IMR-90 (cell line): ENCODE data around the gene MYCBPAP. TPM values are rescaled to one million over a fixed set of nuclear protein-coding genes. Genes with fewer than 3 reads are reported as not detected.
A peak's percentile ranks its signal among the peaks of the same experiment; 100 is the strongest.

Experiments used
- ATAC-seq: fragments of 200-7000 bp; cut with Tn5 transposase; 2 replicates; pipeline ENCODE4 v1.9.1; 2020; ENCODE audit warnings: low read depth, mild to moderate bottlenecking, moderate library complexity
- BruUV-seq: library from RNA; stranded (reverse); fragments of 400-500 nt; replicated peaks from 2 replicates; lab custom pipeline; 2021; lab: Mats Ljungman, UMichigan
- CTCF ChIA-PET: fragments of 300-600 bp; formaldehyde crosslinking; extraction: SDS; loops from one replicate; lab custom pipeline; 2021; ENCODE audit warnings: antibody characterized with exemption; lab: Yijun Ruan, JAX
- POLR2A ChIA-PET: fragments of 300-600 bp; sonication (Branson Sonifier 250); formaldehyde crosslinking; loops from one replicate; lab custom pipeline; 2022; ENCODE audit warnings: antibody characterized with exemption; ENCODE audit not compliant: unreplicated experiment; lab: Charles Lee
- DNase-seq: peaks from one replicate; pipeline ENCODE4 v3.0.0; 2013
- H2AFZ ChIP-seq: replicated peaks from 2 replicates; pipeline ENCODE3; 2013; ENCODE audit warnings: low read length, mild to moderate bottlenecking; ENCODE audit not compliant: poor library complexity
- H2AK5ac ChIP-seq: 2 replicates; pipeline ENCODE4 v1.6.1; 2013; ENCODE audit warnings: low read depth, low read length, inconsistent platforms
- H2AK9ac ChIP-seq: replicated peaks from 2 replicates; pipeline ENCODE3; 2013; ENCODE audit warnings: mild to moderate bottlenecking, low read depth, low read length, moderate library complexity; ENCODE audit not compliant: poor library complexity
- H2BK120ac ChIP-seq: 2 replicates; pipeline ENCODE4 v1.6.1; 2013; ENCODE audit warnings: low read depth, low read length, inconsistent platforms
- H2BK15ac ChIP-seq: 3 replicates; pipeline ENCODE4 v1.6.1; 2013; ENCODE audit warnings: low read depth, low read length, inconsistent platforms
- H2BK20ac ChIP-seq: 2 replicates; pipeline ENCODE4 v1.6.1; 2013; ENCODE audit warnings: low read depth, mild to moderate bottlenecking, inconsistent platforms, low read length, moderate library complexity
- H2BK5ac ChIP-seq: 2 replicates; pipeline ENCODE4 v1.6.1; 2013; ENCODE audit warnings: mild to moderate bottlenecking, low read depth, low read length, inconsistent platforms; ENCODE audit not compliant: poor library complexity, severe bottlenecking
- H3K14ac ChIP-seq: replicated peaks from 2 replicates; pipeline ENCODE4 v1.6.1; 2013; ENCODE audit warnings: low read depth, low read length, inconsistent platforms
- H3K18ac ChIP-seq: 2 replicates; pipeline ENCODE4 v1.6.1; 2013; ENCODE audit warnings: low read depth, low read length, control low read depth
- H3K23ac ChIP-seq: 2 replicates; pipeline ENCODE4 v1.6.1; 2013; ENCODE audit warnings: low read depth, low read length, inconsistent platforms
- H3K27ac ChIP-seq: 2 replicates; pipeline ENCODE4 v1.5.1; 2013; ENCODE audit warnings: mild to moderate bottlenecking, control low read depth, low read length; ENCODE audit not compliant: insufficient read depth
- H3K27me3 ChIP-seq: 2 replicates; pipeline ENCODE4 v1.6.1; 2013; ENCODE audit warnings: low read length; ENCODE audit not compliant: control insufficient read depth, insufficient read depth
- H3K36me3 ChIP-seq: 2 replicates; pipeline ENCODE4 v1.6.1; 2013; ENCODE audit warnings: low read length, mixed read lengths; ENCODE audit not compliant: control insufficient read depth, insufficient read depth
- H3K4ac ChIP-seq: 2 replicates; pipeline ENCODE4 v1.6.1; 2013; ENCODE audit warnings: low read depth, low read length, inconsistent platforms
- H3K4me1 ChIP-seq: 2 replicates; pipeline ENCODE4 v1.6.1; 2013; ENCODE audit warnings: low read length, mixed read lengths; ENCODE audit not compliant: control insufficient read depth, insufficient read depth
- H3K4me2 ChIP-seq: 2 replicates; pipeline ENCODE4 v1.6.1; 2013; ENCODE audit warnings: low read depth, mild to moderate bottlenecking, control low read depth, low read length, moderate library complexity
- H3K4me3 ChIP-seq: 2 replicates; pipeline ENCODE4 v1.5.1; 2013; ENCODE audit warnings: low read depth, mild to moderate bottlenecking, control low read depth, low read length, moderate library complexity; ENCODE audit not compliant: insufficient read depth
- H3K56ac ChIP-seq: 2 replicates; pipeline ENCODE4 v1.6.1; 2013; ENCODE audit warnings: low read length, inconsistent platforms; ENCODE audit not compliant: insufficient read depth; ENCODE audit errors: extremely low read depth
- H3K79me1 ChIP-seq, 2 experiments: 2 replicates each; pipeline ENCODE4 v1.6.1; 2013; ENCODE audit warnings: low read length in 2 of 2, inconsistent platforms in 1 of 2, low read depth in 1 of 2
- H3K9ac ChIP-seq: 2 replicates; pipeline ENCODE4 v1.6.1; 2013; ENCODE audit warnings: low read depth, low read length, control low read depth
- H3K9me1 ChIP-seq: 2 replicates; pipeline ENCODE4 v1.6.1; 2013; ENCODE audit warnings: low read length, inconsistent platforms; ENCODE audit not compliant: insufficient read depth
- H3K9me3 ChIP-seq: 2 replicates; pipeline ENCODE4 v1.6.1; 2013; ENCODE audit warnings: low read length; ENCODE audit not compliant: control insufficient read depth, insufficient read depth
- H4K20me1 ChIP-seq: 2 replicates; pipeline ENCODE4 v1.6.1; 2013; ENCODE audit warnings: low read length, inconsistent platforms; ENCODE audit not compliant: insufficient read depth
- H4K5ac ChIP-seq: 2 replicates; pipeline ENCODE4 v1.6.1; 2013; ENCODE audit warnings: mild to moderate bottlenecking, low read depth, low read length, control low read depth
- H4K8ac ChIP-seq, 2 experiments: 2 replicates each; pipeline ENCODE4 v1.6.1; 2013; ENCODE audit warnings: low read depth in 2 of 2, low read length in 2 of 2, control low read depth in 1 of 2, inconsistent platforms in 1 of 2
- H4K91ac ChIP-seq: 2 replicates; pipeline ENCODE4 v1.6.1; 2013; ENCODE audit warnings: low read depth, low read length, inconsistent platforms; ENCODE audit not compliant: insufficient read depth
- BHLHE40 ChIP-seq: fragments of 150-350 bp; IDR thresholded peaks from 2 replicates; pipeline ENCODE4 v1.6.1; 2016; ENCODE audit warnings: mild to moderate bottlenecking, low read depth, low read length
- CTCF ChIP-seq: conservative IDR thresholded peaks from 2 replicates; pipeline ENCODE4 v1.5.1; 2012; ENCODE audit warnings: mild to moderate bottlenecking, low read depth, low read length, improper control_type of control experiment
- FOS ChIP-seq: fragments of 150-350 bp; IDR thresholded peaks from 2 replicates; pipeline ENCODE4 v1.6.1; 2016; ENCODE audit warnings: low read depth, low read length
- MAZ ChIP-seq: IDR thresholded peaks from 2 replicates; pipeline ENCODE4 v1.6.1; 2012; ENCODE audit warnings: low read depth, mild to moderate bottlenecking, low read length, improper control_type of control experiment, moderate library complexity, borderline replicate concordance
- POLR2A ChIP-seq: IDR thresholded peaks from 2 replicates; pipeline ENCODE4 v1.6.1; 2012; ENCODE audit warnings: mild to moderate bottlenecking, low read depth, low read length
- RAD21 ChIP-seq: IDR thresholded peaks from 2 replicates; pipeline ENCODE4 v1.6.1; 2012; ENCODE audit warnings: low read length, improper control_type of control experiment
- RFX5 ChIP-seq: IDR thresholded peaks from 2 replicates; pipeline ENCODE4 v1.8.0; 2012; ENCODE audit warnings: low read depth, mild to moderate bottlenecking, low read length, moderate library complexity
- SMC3 ChIP-seq: fragments of 150-350 bp; IDR thresholded peaks from 2 replicates; pipeline ENCODE4 v1.6.1; 2016; ENCODE audit warnings: low read depth, mild to moderate bottlenecking, antibody characterized with exemption, low read length, moderate library complexity
- USF2 ChIP-seq: fragments of 150-350 bp; IDR thresholded peaks from 2 replicates; pipeline ENCODE4 v1.6.1; 2017; ENCODE audit warnings: mild to moderate bottlenecking, antibody characterized with exemption, low read length, low read depth
- WGBS, 2 experiments: methylation state at CpG; one replicate each; pipeline versions ENCODE4 v1.1.5 to v1.1.7; 2013; ENCODE audit warnings: missing lambda C conversion rate in 2 of 2; ENCODE audit not compliant: insufficient read length in 1 of 2; ENCODE audit errors: extremely low coverage in 2 of 2; 5-methylcytosine and 5-hydroxymethylcytosine counted together
- dilution Hi-C: fragments of 300-500 bp; cut with HindIII; formaldehyde crosslinking; loops from one replicate; pipeline ENCODE4 v1.14.3; 2018; ENCODE audit warnings: low sequenced_read_pairs; ENCODE audit not compliant: unreplicated experiment
- in situ Hi-C: fragments of 300-500 bp; cut with MboI; formaldehyde crosslinking; loops from 3 replicates; pipeline ENCODE4 v1.14.3; 2019; ENCODE audit warnings: low sequenced_read_pairs, inconsistent platforms, mixed read lengths
- intact Hi-C: fragments of 100-400 bp; cut with micrococcal nuclease; formaldehyde crosslinking; loops from 2 replicates; pipeline ENCODE4 v1.10.0; 2022
- polyA plus RNA-seq, 3 experiments: library from polyadenylated mRNA; depleted of rRNA; stranded (reverse); fragments of >200 nt; gene quantifications; 2 replicates each; pipeline ENCODE4 v1.2.3, GENCODE V29; 2012; ENCODE audit warnings: low replicate concordance in 1 of 3
- total RNA-seq: library from RNA; depleted of rRNA; stranded (reverse); fragments of >200 nt; gene quantifications from 2 replicates; pipeline ENCODE4 v1.2.3, GENCODE V29; 2012

The MYCBPAP gene
- total and polyA plus RNA-seq, 2 of the 4 experiments (the other 2 are of a cell fraction): 0.17 to 0.18 TPM

- no peak overlapping the region; the same call in 1 of the 2 replicates for H2AK5ac ChIP-seq
- in situ Hi-C loops (loop anchor here (10.0 kb wide), 1 partner anchor 212 kb away; no protein-coding TSS in a partner anchor), intact Hi-C loops (loop anchor here (1.0 to 5.0 kb wide), 5 partner anchors 60 to 360 kb away; partner anchors contain the start of gene SPATA20), dilution Hi-C loops (no loop called here)
- CTCF ChIA-PET: interaction anchor here (0.6 to 1.0 kb wide), 3 partner anchors 19 to 212 kb away, joined by 3 read pairs; no protein-coding TSS in a partner anchor
- H4K8ac ChIP-seq: peak overlapping the region in 1 of 2 experiments; percentile 51; a peak in 1 of 4 replicates
- H3K14ac ChIP-seq: no peak overlapping the region
- no peaks in the 10 kb centered on the region for H3K9me3 ChIP-seq
- H4K91ac ChIP-seq: peak overlapping the region; percentile 15; the same call in 1 of the 2 replicates
- H3K27ac ChIP-seq: no peak overlapping the region; the same call in 1 of the 2 replicates
- peak; percentile 98 for DNase-seq
- no TSS peak for BruUV-seq
- H3K79me1 ChIP-seq: peaks cover 11 to 32% of the 10 kb centered on the region in 2 experiments; a peak in 3 of 4 replicates
- H2AK9ac ChIP-seq: no peak overlapping the region
- H3K9me1 ChIP-seq: peaks cover 7% of the 10 kb centered on the region; the same call in 1 of the 2 replicates
- H2BK15ac ChIP-seq: no peak overlapping the region
- H3K9ac ChIP-seq: no peak overlapping the region
- POLR2A ChIA-PET: interaction anchor here (0.6 kb wide), 1 partner anchor 27 kb away, joined by 4 read pairs; no protein-coding TSS in a partner anchor
- peaks cover 18% of the 10 kb centered on the region for H3K36me3 ChIP-seq
- no peak overlapping the region for H3K4me3 ChIP-seq
- H2AFZ ChIP-seq: peak overlapping the region; percentile 2
- H3K4me1 ChIP-seq: peaks cover 4% of the 10 kb centered on the region
- TF ChIP-seq USF2: 0 out of 2 replicates have a peak, but pooled peaks have one; percentile 30
- TF ChIP-seq FOS: peak; percentile 79
- TF ChIP-seq BHLHE40: peak; percentile 97
- TF ChIP-seq CTCF: peak; percentile 97
- TF ChIP-seq RFX5: no peak
- no peak; the same call in 1 of the 2 replicates for TF ChIP-seq POLR2A
- TF ChIP-seq MAZ: 0 out of 2 replicates have a peak, but pooled peaks have one; percentile 51
- TF ChIP-seq SMC3: peak; percentile 82
- TF ChIP-seq RAD21: peak; percentile 94
- peak overlapping the region; percentile 53; the same call in 1 of the 2 replicates for H3K4ac ChIP-seq
- H2BK5ac ChIP-seq: peak overlapping the region; percentile 11
- no peak overlapping the region for H3K56ac ChIP-seq
- no peak overlapping the region for H4K5ac ChIP-seq
- H2BK120ac ChIP-seq: peak overlapping the region; percentile 36; the same call in 1 of the 2 replicates
- peak; percentile 55 for ATAC-seq
- no peak overlapping the region for H2BK20ac ChIP-seq
- peaks cover 8% of the 10 kb centered on the region; the same call in 1 of the 2 replicates for H4K20me1 ChIP-seq
- WGBS, 2 experiments: no CpG with 5 or more reads among the region's 7 CpGs
- no peak overlapping the region for H3K23ac ChIP-seq
- no peak overlapping the region for H3K4me2 ChIP-seq
- H3K27me3 ChIP-seq: no peaks in the 10 kb centered on the region
- H3K18ac ChIP-seq: no peak overlapping the region
Measured at GRCh38 chr17:50482516-50482915, 25.7 kb upstream of the MYCBPAP start.
